ENCODE results near the gene ITPR1. TPM values are rescaled to one million over a fixed set of nuclear protein-coding genes. Genes with fewer than 3 reads are reported as not detected.

ITPR1 gene
- total and polyA plus RNA-seq, 2 of the 4 experiments (the other 2 are of a cell fraction): 1.8 to 5.7 TPM

- Histone ChIP-seq H3K23ac (ENCODE audit: low read depth, low read length) (no peak overlapping the region), H3K4me3 (ENCODE audit: insufficient read depth, low read depth, low read length) (no peak overlapping the region), H2AK9ac (replicated peaks; ENCODE audit: low read depth, low read length, poor library complexity) (no peak overlapping the region), H3K36me3 (ENCODE audit: control insufficient read depth, insufficient read depth, low read length) (no peaks in the 10 kb centered on the region), H3K4me1 (ENCODE audit: control insufficient read depth, insufficient read depth, low read length) (peaks cover 4% of the 10 kb centered on the region), H2BK5ac (ENCODE audit: low read depth, low read length, poor library complexity, severe bottlenecking) (no peak overlapping the region), H2BK15ac (ENCODE audit: low read depth, low read length) (no peak overlapping the region), H3K14ac (replicated peaks; ENCODE audit: low read depth, low read length) (no peak overlapping the region), H3K4ac (ENCODE audit: low read depth, low read length) (peak overlapping the region; percentile 9; the same call in 1 of the 2 replicates), H2BK120ac (ENCODE audit: low read depth, low read length) (no peak overlapping the region), H3K27me3 (ENCODE audit: control insufficient read depth, insufficient read depth, low read length) (no peaks in the 10 kb centered on the region), H3K9me3 (ENCODE audit: control insufficient read depth, insufficient read depth, low read length) (no peaks in the 10 kb centered on the region), H3K9me1 (ENCODE audit: insufficient read depth, low read length) (peaks cover 3% of the 10 kb centered on the region), H3K79me1 (ENCODE audit: low read depth in 1 of 2, low read length in 2 of 2) (no peaks in the 10 kb centered on the region), H4K5ac (ENCODE audit: low read depth, low read length) (no peak overlapping the region), H2AFZ (replicated peaks; ENCODE audit: low read length, poor library complexity) (no peak overlapping the region), H4K91ac (ENCODE audit: insufficient read depth, low read depth, low read length) (no peak overlapping the region), H3K9ac (ENCODE audit: low read depth, low read length) (no peak overlapping the region), H3K18ac (ENCODE audit: low read depth, low read length) (no peak overlapping the region), H3K4me2 (ENCODE audit: low read depth, low read length) (no peak overlapping the region), H3K56ac (ENCODE audit: extremely low read depth, insufficient read depth, low read length) (no peak overlapping the region), H2BK20ac (ENCODE audit: low read depth, low read length) (no peak overlapping the region), H4K20me1 (ENCODE audit: insufficient read depth, low read length) (no peaks in the 10 kb centered on the region), H2AK5ac (ENCODE audit: low read depth, low read length) (no peak overlapping the region), H4K8ac (ENCODE audit: low read depth in 2 of 2, low read length in 2 of 2) (no peak overlapping the region), H3K27ac (ENCODE audit: insufficient read depth, low read length) (no peak overlapping the region)
- CTCF ChIA-PET: no interaction called here
- intact Hi-C loops (cut with micrococcal nuclease) (no loop called here), in situ Hi-C loops (cut with MboI; ENCODE audit: low sequenced_read_pairs) (loop anchor here (10.0 kb wide), 1 partner anchor 139 kb away; the partner anchor contains the start of gene BHLHE40), dilution Hi-C loops (cut with HindIII; ENCODE audit: low sequenced_read_pairs, unreplicated experiment) (no loop called here)
- POLR2A ChIA-PET (ENCODE audit: unreplicated experiment): no interaction called here
- ATAC-seq (ENCODE audit: low read depth) (no peak), DNase-seq (no peak)
- WGBS, 2 experiments (ENCODE audit: extremely low coverage in 2 of 2, insufficient read length in 1 of 2): no CpG with 5 or more reads among the region's 3 CpGs
- TF ChIP-seq FOS (IDR thresholded peaks at IDR 0.05; ENCODE audit: low read depth, low read length) (no peak), RFX5 (IDR thresholded peaks at IDR 0.05; ENCODE audit: low read depth, low read length) (no peak), RAD21 (IDR thresholded peaks at IDR 0.05; ENCODE audit: low read length) (no peak), MAZ (IDR thresholded peaks at IDR 0.05; ENCODE audit: borderline replicate concordance, low read depth, low read length) (no peak), CHD1 (IDR thresholded peaks at IDR 0.05; ENCODE audit: low read depth, low read length) (no peak), USF2 (IDR thresholded peaks at IDR 0.05; ENCODE audit: low read depth, low read length) (no peak), MAFK (IDR thresholded peaks at IDR 0.05; ENCODE audit: low read depth, low read length) (no peak), MXI1 (IDR thresholded peaks at IDR 0.05; ENCODE audit: borderline replicate concordance, low read depth, low read length) (no peak), NFE2L2 (IDR thresholded peaks at IDR 0.05; ENCODE audit: low read depth, low read length) (no peak), BHLHE40 (IDR thresholded peaks at IDR 0.05; ENCODE audit: low read depth, low read length) (no peak), RCOR1 (IDR thresholded peaks at IDR 0.05; ENCODE audit: insufficient replicate concordance, low read length) (no peak)
- no TSS peak for BruUV-seq (replicated peaks)
Measured at GRCh38 chr3:4835616-4836043, 342.5 kb downstream of the ITPR1 start.
